HUES6 (cell line): Measurements from ENCODE around the gene AIRE.
"Not testable (repeated sequence)": the region's sequence is repeated elsewhere in the genome, so short reads cannot be mapped to it uniquely, and the experiment has no call there.

Experiments
- H3K27ac ChIP-seq: 2 replicates; pipeline ENCODE4 v1.7.0; 2013; ENCODE audit warnings: low read depth, mild to moderate bottlenecking, low read length, inconsistent platforms
- H3K27me3 ChIP-seq: 2 replicates; pipeline ENCODE4 v1.6.1; 2013; ENCODE audit warnings: low read length; ENCODE audit not compliant: control insufficient read depth, insufficient read depth
- H3K36me3 ChIP-seq: 2 replicates; pipeline ENCODE4 v1.6.1; 2013; ENCODE audit warnings: low read length; ENCODE audit not compliant: control insufficient read depth, insufficient read depth
- H3K4me1 ChIP-seq: 2 replicates; pipeline ENCODE4 v1.6.1; 2013; ENCODE audit warnings: low read length; ENCODE audit not compliant: control insufficient read depth, insufficient read depth
- H3K4me3 ChIP-seq: 2 replicates; pipeline ENCODE4 v1.5.1; 2013; ENCODE audit warnings: low read depth, low read length
- H3K9ac ChIP-seq: one replicate; pipeline ENCODE4 v1.6.1; 2013; ENCODE audit warnings: mild to moderate bottlenecking, low read length
- H3K9me3 ChIP-seq: 2 replicates; pipeline ENCODE4 v1.6.1; 2013; ENCODE audit warnings: low read depth, low read length; ENCODE audit not compliant: control insufficient read depth, insufficient read depth

AIRE gene

GRCh38 chr21:44271558-44272283 is 14.0 kb upstream of the AIRE start:
- Histone ChIP-seq H3K4me3 (no peak overlapping the region), H3K27me3 (no peaks in the 10 kb centered on the region; the same call in 1 of the 2 replicates), H3K36me3 (no peaks in the 10 kb centered on the region), H3K27ac (no peak overlapping the region), H3K9ac (no peak overlapping the region), H3K4me1 (no peaks in the 10 kb centered on the region; the same call in 1 of the 2 replicates), H3K9me3 (no peaks in the 10 kb centered on the region)

DNA sequence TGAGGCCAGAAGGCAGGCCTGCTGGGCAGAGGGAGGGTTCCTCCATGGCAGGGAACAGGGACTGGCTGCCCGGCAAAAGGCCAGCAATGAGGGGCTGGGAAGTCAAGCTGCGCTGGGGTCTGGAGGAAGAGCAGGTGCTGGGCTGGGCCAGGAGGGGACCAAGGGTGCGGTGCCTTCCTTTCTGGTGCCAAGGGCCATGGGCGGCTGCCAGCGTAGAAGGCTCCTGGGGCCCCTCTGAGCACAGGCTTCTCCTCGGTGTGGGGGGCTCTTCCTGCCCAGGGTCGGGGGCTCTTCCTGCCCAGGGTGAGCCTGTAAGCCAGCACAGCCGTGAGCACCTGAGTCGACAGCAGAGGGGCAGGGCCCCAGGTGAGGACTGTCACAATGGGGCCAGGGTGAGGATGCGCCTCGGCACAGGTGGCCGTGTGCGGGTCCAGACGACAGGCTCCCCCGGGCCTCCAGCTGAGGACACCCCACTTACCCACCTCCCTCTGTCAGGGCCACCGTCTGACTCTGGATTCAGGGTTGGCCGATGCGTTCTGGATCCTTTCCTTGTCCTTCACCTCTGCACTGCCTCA is 13.3 kb upstream of the AIRE start:
- H3K4me3 ChIP-seq = no peak overlapping the region

GRCh38 chr21:44273046-44273445 is 12.6 kb upstream of the AIRE start:
- no peak overlapping the region for H3K27ac ChIP-seq
- H3K9me3 ChIP-seq = no peaks in the 10 kb centered on the region

More for the DNA sequence above, 13.3 kb upstream of the AIRE start:
- Histone ChIP-seq H3K4me1 (no peaks in the 10 kb centered on the region; the same call in 1 of the 2 replicates), H3K27me3 (no peaks in the 10 kb centered on the region; the same call in 1 of the 2 replicates), H3K9me3 (no peaks in the 10 kb centered on the region), H3K27ac (no peak overlapping the region), H3K36me3 (no peaks in the 10 kb centered on the region), H3K9ac (no peak overlapping the region)

GRCh38 chr21:44275041-44275440 is 10.6 kb upstream of the AIRE start:
- Histone ChIP-seq H3K9me3 (no peaks in the 10 kb centered on the region), H3K4me3 (no peak overlapping the region), H3K4me1 (no peaks in the 10 kb centered on the region; the same call in 1 of the 2 replicates), H3K27ac (no peak overlapping the region), H3K27me3 (no peaks in the 10 kb centered on the region; the same call in 1 of the 2 replicates), H3K9ac (no peak overlapping the region), H3K36me3 (no peaks in the 10 kb centered on the region)

More at GRCh38 chr21:44273046-44273445, 12.6 kb upstream of the AIRE start:
- no peak overlapping the region for H3K9ac ChIP-seq
- H3K27me3 ChIP-seq = no peaks in the 10 kb centered on the region; the same call in 1 of the 2 replicates
- H3K4me1 ChIP-seq = no peaks in the 10 kb centered on the region; the same call in 1 of the 2 replicates
- no peak overlapping the region for H3K4me3 ChIP-seq
- H3K36me3 ChIP-seq = no peaks in the 10 kb centered on the region

DNA sequence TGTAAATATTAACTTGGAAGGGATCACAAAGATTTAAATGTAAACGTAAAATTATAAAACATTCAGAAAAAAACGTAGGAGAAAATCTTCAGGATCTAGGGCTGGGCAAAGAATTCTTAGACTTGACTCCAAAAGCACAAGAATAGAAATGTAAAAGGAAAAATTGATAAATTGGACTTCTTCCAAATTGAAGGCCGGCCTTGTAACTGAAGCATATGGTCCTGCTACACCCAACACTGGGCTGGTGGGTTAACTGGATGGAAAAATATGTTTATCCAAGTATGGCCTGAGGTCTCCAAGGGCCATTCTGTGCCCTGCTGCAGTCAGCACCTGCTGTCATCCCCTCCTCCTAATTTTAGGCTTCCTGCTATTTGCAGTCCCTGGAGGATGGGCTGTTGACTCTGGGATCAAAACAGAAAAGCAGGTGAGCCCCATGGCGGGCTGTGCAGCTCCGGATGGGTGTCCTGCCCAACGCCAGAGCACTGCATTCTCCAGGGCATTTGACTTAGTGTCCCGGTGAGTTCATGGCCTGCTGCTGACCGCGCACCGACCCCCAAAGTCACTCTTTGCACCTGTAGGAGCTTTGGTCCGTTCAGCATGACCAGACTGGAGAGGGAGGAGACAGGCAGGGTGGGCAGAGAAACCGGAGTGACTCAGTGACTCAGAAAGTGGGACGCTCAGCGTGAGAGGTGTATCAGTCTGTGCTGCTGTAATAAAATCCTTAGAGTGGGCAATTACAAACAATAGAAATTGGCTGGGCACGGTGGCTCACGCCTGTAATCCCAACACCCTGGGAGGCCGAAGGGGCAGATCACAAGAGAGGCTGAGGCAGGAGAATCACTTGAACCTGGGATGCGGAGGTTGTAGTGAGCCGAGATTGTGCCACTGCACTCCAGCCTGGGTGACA is 6.1 kb upstream of the AIRE start:
- H3K36me3 ChIP-seq = no peaks in the 10 kb centered on the region
- H3K4me1 ChIP-seq = peaks cover 23% of the 10 kb centered on the region
- H3K9ac ChIP-seq = no peak overlapping the region
- H3K4me3 ChIP-seq = no peak overlapping the region
- peaks cover 5% of the 10 kb centered on the region for H3K27me3 ChIP-seq
- H3K27ac ChIP-seq = no peak overlapping the region
- no peaks in the 10 kb centered on the region for H3K9me3 ChIP-seq

DNA sequence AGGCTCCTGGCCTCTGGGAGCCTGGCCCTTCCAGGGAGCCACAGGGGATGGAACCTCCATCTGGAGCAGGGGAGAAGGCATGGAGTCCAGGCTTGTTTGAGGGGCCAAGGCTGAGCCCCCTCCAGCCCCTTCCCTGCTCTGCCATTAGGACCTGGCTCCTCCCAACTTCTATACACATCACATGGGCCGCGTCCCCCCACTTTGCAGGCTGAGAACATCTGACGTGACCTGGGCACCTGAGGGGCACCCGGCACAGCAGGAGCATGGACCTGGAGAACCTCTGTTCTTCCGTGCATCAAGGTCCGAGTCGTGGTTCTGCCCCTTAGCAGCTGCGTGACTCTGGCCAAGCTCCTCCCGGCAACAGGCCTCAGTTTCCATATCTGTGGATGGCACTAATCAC is 3.9 kb upstream of the AIRE start:
- H3K9me3 ChIP-seq = no peaks in the 10 kb centered on the region
- no peak overlapping the region for H3K27ac ChIP-seq
- H3K4me3 ChIP-seq = no peak overlapping the region
- peaks cover 25% of the 10 kb centered on the region for H3K27me3 ChIP-seq
- H3K9ac ChIP-seq = no peak overlapping the region
- no peaks in the 10 kb centered on the region for H3K36me3 ChIP-seq
- H3K4me1 ChIP-seq = peaks cover 40% of the 10 kb centered on the region

GRCh38 chr21:44282370-44282769 is 3.3 kb upstream of the AIRE start:
- Histone ChIP-seq H3K4me1 (peaks cover 41% of the 10 kb centered on the region), H3K36me3 (no peaks in the 10 kb centered on the region), H3K27ac (peak overlapping the region; percentile 5; the same call in 1 of the 2 replicates), H3K4me3 (no peak overlapping the region), H3K9me3 (no peaks in the 10 kb centered on the region), H3K9ac (peak overlapping the region; percentile 17), H3K27me3 (peaks cover 26% of the 10 kb centered on the region)

GRCh38 chr21:44283211-44283785 is 2.4 kb upstream of the AIRE start:
- Histone ChIP-seq H3K9ac (peak overlapping the region; percentile 64), H3K4me1 (peaks cover 41% of the 10 kb centered on the region), H3K27me3 (peaks cover 26% of the 10 kb centered on the region)
- H3K4me3 ChIP-seq, H3K36me3 ChIP-seq, H3K27ac ChIP-seq, H3K9me3 ChIP-seq: not testable (repeated sequence)

GRCh38 chr21:44283948-44284347 is 1.7 kb upstream of the AIRE start:
- no peak overlapping the region for H3K4me3 ChIP-seq
- H3K9me3 ChIP-seq = no peaks in the 10 kb centered on the region
- peak overlapping the region; percentile 64 for H3K9ac ChIP-seq
- peaks cover 41% of the 10 kb centered on the region for H3K4me1 ChIP-seq
- H3K27me3 ChIP-seq = peaks cover 26% of the 10 kb centered on the region
- no peaks in the 10 kb centered on the region for H3K36me3 ChIP-seq
- no peak overlapping the region for H3K27ac ChIP-seq

DNA sequence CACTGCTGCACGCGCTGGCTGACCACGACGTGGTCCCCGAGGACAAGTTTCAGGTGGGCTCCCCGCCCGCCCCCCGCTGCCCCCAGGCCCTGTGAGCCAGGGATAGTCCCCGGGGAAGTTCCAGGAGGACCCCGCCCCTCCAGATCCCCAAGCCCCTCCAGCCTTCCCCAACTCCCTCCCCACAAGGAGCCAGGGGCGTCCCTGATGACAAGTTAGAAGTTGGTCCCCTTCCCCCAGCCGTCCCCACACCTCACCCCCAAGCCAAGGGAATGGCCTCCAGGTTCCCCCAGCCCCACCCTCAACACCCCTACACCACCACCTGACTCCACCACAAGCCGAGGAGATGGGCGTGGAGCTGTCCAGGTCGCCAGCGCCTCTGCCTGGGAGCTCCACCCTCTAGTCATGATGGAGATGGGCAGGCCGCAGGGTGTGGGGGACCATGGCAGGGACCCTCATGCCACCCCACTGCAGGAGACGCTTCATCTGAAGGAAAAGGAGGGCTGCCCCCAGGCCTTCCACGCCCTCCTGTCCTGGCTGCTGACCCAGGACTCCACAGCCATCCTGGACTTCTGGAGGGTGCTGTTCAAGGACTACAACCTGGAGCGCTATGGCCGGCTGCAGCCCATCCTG is 525 bp downstream of the AIRE start:
- Histone ChIP-seq H3K27me3 (peaks cover 26% of the 10 kb centered on the region), H3K36me3 (no peaks in the 10 kb centered on the region), H3K27ac (no peak overlapping the region), H3K4me3 (peak overlapping the region; percentile 51), H3K9me3 (no peaks in the 10 kb centered on the region), H3K4me1 (peaks cover 41% of the 10 kb centered on the region), H3K9ac (no peak overlapping the region)
